Fibroblast of pulmonary artery (primary cell): ENCODE data around the gene ATP10B.

Source experiments
- DNase-seq: peaks from one replicate; pipeline ENCODE4 v3.0.0-alpha.2; 2010; ENCODE audit warnings: low read depth
- H3K4me3 ChIP-seq: replicated peaks from 2 replicates; pipeline ENCODE4 v1.5.1; 2011; ENCODE audit warnings: low read depth, mild to moderate bottlenecking, control low read depth, low read length, moderate library complexity
- TF ChIP-seq, protein P1 (sequence below): IDR thresholded peaks from 2 replicates; pipeline ENCODE4 v1.5.1; 2011; ENCODE audit warnings: mild to moderate bottlenecking, control low read depth, low read length, inconsistent platforms; ENCODE audit errors: missing control alignments

Gene ATP10B

DNA sequence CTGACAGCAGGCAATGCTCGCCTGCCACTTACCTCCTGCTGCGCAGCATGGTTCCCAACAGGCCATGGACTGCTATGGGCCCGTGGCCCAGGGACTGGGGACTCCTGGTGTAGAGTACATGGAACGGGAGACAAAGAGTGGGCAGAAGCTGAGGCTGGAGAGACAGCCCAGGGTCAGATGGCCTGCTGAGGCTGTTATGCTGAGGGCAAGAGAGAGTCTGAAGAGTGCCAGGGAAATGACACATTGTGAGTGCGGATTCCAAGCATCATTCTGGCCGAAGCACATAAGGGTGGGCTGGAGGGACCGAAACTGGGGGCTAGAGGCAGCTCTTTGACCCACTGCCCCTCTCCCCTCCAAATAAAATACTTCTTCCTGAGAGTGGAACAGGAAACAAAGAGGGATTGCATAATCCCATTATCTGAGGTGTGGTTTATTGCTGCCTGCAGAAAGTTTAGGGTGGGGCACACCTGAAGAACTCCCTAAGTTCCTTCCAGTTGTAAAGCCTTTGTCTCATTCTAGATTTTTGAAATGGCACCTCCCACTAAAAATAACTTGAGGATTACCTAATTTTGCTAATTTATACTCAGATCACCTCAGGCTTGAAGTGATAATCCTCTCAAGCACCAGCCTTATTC is 158.1 kb downstream of the ATP10B start:
- no peak for DNase-seq
- TF ChIP-seq, protein P1, sequence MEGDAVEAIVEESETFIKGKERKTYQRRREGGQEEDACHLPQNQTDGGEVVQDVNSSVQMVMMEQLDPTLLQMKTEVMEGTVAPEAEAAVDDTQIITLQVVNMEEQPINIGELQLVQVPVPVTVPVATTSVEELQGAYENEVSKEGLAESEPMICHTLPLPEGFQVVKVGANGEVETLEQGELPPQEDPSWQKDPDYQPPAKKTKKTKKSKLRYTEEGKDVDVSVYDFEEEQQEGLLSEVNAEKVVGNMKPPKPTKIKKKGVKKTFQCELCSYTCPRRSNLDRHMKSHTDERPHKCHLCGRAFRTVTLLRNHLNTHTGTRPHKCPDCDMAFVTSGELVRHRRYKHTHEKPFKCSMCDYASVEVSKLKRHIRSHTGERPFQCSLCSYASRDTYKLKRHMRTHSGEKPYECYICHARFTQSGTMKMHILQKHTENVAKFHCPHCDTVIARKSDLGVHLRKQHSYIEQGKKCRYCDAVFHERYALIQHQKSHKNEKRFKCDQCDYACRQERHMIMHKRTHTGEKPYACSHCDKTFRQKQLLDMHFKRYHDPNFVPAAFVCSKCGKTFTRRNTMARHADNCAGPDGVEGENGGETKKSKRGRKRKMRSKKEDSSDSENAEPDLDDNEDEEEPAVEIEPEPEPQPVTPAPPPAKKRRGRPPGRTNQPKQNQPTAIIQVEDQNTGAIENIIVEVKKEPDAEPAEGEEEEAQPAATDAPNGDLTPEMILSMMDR, result no peak
- H3K4me3 ChIP-seq, result no peak overlapping the region

DNA sequence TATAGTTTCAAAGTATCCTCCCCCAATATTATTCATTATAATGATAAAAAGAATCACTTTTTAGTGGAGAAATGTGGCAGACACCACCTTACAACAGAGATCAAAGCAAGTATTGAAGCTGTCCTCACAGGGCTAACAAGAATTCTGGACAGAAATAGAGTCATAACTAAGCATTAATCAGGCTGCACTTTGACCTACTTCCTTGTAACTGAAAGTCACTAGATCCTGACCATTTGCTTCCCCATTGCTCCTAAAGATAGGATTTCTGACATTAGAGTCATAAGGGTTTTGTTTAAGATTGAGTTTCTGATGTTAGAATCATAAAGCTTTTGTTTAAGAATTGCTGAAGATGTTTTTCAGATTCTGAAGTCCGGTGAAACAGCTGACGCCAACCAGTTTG is 159.7 kb downstream of the ATP10B start:
- DNase-seq, result no peak
- TF ChIP-seq, protein P1, result no peak
- H3K4me3 ChIP-seq, result no peak overlapping the region

DNA sequence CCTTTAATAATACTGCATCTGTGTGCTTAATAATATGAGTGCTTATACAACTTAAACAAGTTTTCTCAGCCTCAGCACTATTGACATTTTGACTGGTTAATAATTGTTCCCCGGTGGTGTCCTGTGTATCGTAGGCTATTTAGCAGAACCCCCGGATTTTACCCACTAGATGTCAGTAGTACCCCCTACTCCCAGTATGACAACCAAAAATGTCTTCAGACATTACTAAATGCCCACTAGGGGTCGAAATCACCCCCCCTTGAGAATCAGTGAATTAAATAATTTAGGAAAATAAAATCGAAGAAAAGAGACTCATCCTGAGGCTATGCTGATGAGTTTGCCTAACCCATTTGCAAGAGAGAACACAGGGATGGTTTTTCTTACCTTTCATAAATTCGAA is 166.3 kb downstream of the ATP10B start:
- no peak for DNase-seq
- no peak overlapping the region for H3K4me3 ChIP-seq
- TF ChIP-seq, protein P1, result no peak

DNA sequence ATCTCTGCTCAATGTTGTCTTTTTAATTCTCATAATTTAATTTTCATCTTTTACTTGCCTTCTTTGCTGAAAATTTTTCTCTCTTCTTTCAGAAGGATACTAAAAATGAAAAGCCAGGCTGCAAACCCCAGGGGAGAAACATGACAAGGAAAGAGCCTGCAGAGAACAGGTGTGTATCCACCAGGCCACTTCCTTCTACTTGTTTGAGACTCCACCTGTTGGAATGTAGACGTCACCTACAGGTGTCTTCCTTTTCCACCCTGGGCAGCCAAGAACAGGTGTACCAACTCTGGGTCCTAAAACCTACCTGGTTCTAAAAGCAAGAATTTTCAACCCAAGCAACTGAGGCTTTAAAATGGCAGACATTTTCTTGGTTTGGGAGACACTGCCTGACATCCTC is 166.8 kb downstream of the ATP10B start:
- TF ChIP-seq, protein P1, result no peak
- no peak overlapping the region for H3K4me3 ChIP-seq

DNA sequence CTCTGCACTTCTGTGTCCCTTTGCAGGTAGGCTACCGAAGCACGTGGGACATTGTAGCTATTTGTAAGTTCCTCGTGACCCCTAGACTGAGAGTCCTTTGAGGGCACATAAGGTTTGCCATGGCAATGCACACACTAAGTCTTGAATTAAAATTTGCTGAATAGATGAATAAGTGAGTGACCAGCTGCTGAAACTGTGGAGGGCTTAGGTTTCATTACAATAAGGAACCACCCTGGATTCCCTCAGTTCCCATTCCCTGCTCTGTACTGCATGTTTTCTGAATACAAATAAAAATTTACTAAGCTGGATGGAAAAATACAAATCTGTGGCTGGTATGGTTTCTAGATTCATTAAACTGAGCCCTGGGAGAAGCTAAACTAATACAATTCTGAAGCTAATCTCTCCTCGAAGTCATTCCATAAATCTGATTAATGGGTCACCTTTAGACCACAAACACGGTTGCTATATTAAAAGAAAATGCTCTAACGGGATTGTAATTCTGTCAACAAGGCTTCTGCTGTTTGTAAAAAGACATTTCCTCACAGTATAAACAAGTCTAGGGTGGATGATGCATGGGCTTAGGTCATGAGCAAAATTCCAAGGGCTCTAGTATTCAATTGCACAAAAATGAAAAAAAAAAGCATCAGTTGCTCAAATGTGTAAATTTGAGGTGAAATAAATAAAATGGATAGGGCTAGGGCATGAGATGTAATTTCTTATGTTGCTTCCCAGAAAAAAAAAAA is 172.3 kb downstream of the ATP10B start:
- no peak overlapping the region for H3K4me3 ChIP-seq
- TF ChIP-seq, protein P1, result no peak
- DNase-seq, result no peak

More for the DNA sequence above, 166.8 kb downstream of the ATP10B start:
- no peak for DNase-seq

DNA sequence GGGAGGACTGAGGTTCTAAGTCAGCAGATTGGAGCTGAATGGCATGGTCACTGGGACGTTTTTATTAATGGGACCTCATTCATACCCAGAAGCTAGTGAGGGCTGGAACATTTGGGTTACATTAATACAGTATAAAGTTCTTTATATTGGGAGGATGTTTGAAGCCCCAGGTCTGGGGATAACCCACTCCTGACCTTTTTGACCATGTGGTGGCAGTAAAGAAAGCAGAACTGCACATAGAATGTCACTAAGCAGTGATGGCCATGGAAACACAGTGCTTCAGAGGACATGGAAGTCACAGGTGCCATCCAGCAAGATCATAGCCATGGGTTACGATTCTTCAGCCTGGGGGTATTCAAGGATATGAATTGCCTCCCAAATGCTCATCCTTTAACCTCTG is 176.0 kb downstream of the ATP10B start:
- TF ChIP-seq, protein P1, result no peak
- H3K4me3 ChIP-seq, result no peak overlapping the region
- DNase-seq, result no peak
